Lower leg skin (tissue), 3 donors: ENCODE results near the gene RMI2.

Source experiments
- CTCF ChIP-seq, 3 donors: fragments of 450-650 bp; IDR thresholded peaks; one replicate each; pipeline ENCODE4 v1.5.1; 2016; ENCODE audit warnings: antibody characterized with exemption in 3 of 3, mild to moderate bottlenecking in 3 of 3, moderate library complexity in 2 of 3
- POLR2A ChIP-seq, 2 donors: fragments of 450-650 bp; IDR thresholded peaks; one replicate each; pipeline ENCODE4 v1.6.1; 2016 to 2017; ENCODE audit warnings: antibody characterized with exemption in 2 of 2, mild to moderate bottlenecking in 1 of 2, moderate library complexity in 1 of 2

DNA sequence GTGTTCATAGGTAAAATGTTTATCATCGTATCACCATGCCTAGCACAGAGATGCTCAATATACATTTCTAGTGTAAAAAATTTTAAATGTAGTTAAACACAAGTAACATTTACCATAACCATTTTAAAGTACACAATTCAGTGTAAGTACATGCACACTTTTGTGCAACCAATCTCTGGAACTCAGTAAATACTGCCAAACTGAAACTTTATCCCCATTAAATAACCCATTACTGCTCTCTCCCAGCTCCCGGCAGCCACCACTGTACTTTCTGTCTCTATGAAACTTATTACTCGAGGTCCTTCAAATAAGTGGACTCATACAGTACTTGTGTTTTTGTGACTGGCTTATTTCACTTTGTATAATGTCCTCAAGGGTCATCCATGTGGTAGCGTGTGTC lies 29.0 kb downstream of the RMI2 start:
- no peak for TF ChIP-seq CTCF (IDR thresholded peaks at IDR 0.05)
- no peak for TF ChIP-seq POLR2A (IDR thresholded peaks at IDR 0.05)
